CD4-positive, alpha-beta T cell treated with Interleukin-6 for 4 hours (primary cell): Measurements from ENCODE around the gene ETNK2.
"Not testable (repeated sequence)": the region's sequence is repeated elsewhere in the genome, so short reads cannot be mapped to it uniquely, and the experiment has no call there.

Experiments
- DNase-seq: peaks from one replicate; pipeline ENCODE4 v3.0.0-alpha.2; 2020; ENCODE audit warnings: mixed read lengths

ETNK2 gene

GRCh38 chr1:204094313-204094729 is 57.5 kb downstream of the ETNK2 start:
- DNase-seq: no peak

- DNase-seq: no peak
These were observed 58.1 kb downstream of the ETNK2 start for GRCh38 chr1:204093781-204094180.

GRCh38 chr1:204093421-204093717 is 58.5 kb downstream of the ETNK2 start:
- DNase-seq: no peak

- DNase-seq: no peak
These were observed 59.0 kb downstream of the ETNK2 start for GRCh38 chr1:204092632-204093420.

GRCh38 chr1:204091787-204092312 is 60.0 kb downstream of the ETNK2 start:
- DNase-seq: no peak

GRCh38 chr1:204091066-204091465 is 60.8 kb downstream of the ETNK2 start:
- no peak for DNase-seq

- DNase-seq: not testable (repeated sequence)
These were observed 61.7 kb downstream of the ETNK2 start for GRCh38 chr1:204090132-204090531.

- DNase-seq: no peak
These were observed 62.6 kb downstream of the ETNK2 start for GRCh38 chr1:204089044-204089751.

- DNase-seq: no peak
These were observed 63.2 kb downstream of the ETNK2 start for GRCh38 chr1:204088596-204088995.

- no peak for DNase-seq
These were observed 63.8 kb downstream of the ETNK2 start for GRCh38 chr1:204087893-204088528.

GRCh38 chr1:204087181-204087892 is 64.5 kb downstream of the ETNK2 start:
- no peak for DNase-seq

- no peak for DNase-seq
These were observed 66.0 kb downstream of the ETNK2 start for GRCh38 chr1:204085876-204086275.

- no peak for DNase-seq
These were observed 67.5 kb downstream of the ETNK2 start for GRCh38 chr1:204084247-204084772.

GRCh38 chr1:204083491-204083890 is 68.4 kb downstream of the ETNK2 start:
- no peak for DNase-seq

GRCh38 chr1:204081791-204082513 is 69.9 kb downstream of the ETNK2 start:
- no peak for DNase-seq

GRCh38 chr1:204081164-204081790 is 70.6 kb downstream of the ETNK2 start:
- DNase-seq: no peak
